B cell (primary cell): Measurements from ENCODE around the gene ASB4. TPM values are rescaled to one million over a fixed set of nuclear protein-coding genes. Genes with fewer than 3 reads are reported as not detected.

Experiments used
- ATAC-seq: fragments of 200-7000 bp; cut with Tn5 transposase; one replicate; pipeline ENCODE4 v1.10.0; 2021; ENCODE audit warnings: low read depth, mild to moderate bottlenecking, moderate number of reproducible peaks, moderate library complexity
- CTCF ChIA-PET: fragments of 350-600 bp; sonication (Branson Sonifier 250); formaldehyde crosslinking; loops from one replicate; lab custom pipeline; 2021; ENCODE audit warnings: antibody characterized with exemption, inconsistent platforms; lab: Charles Lee
- POLR2A ChIA-PET: fragments of 350-600 bp; sonication (Branson Sonifier 250); formaldehyde crosslinking; loops from one replicate; lab custom pipeline; 2021; ENCODE audit warnings: antibody characterized with exemption; lab: Charles Lee
- DNase-seq: peaks from one replicate; pipeline ENCODE4 v3.0.0; 2013
- H2AFZ ChIP-seq: 2 replicates; pipeline ENCODE4 v1.6.1; 2012; ENCODE audit warnings: mild to moderate bottlenecking, low read depth, low read length; ENCODE audit not compliant: insufficient read depth, poor library complexity, severe bottlenecking
- H3K27ac ChIP-seq, 2 donors: 1 replicate in 1 of 2; 2 replicates in 1 of 2; pipeline ENCODE4 v1.5.1; 2012 to 2013; ENCODE audit warnings: low read length in 2 of 2, mild to moderate bottlenecking in 2 of 2, moderate library complexity in 1 of 2
- H3K27me3 ChIP-seq, 4 experiments: fragments of 200-600 bp in 1 of 4; sonication (generic) in 1 of 4; replicated peaks in 1 of 4; 1 replicate in 2 of 4; 2 replicates in 2 of 4; pipeline versions ENCODE4 v1.6.1 to v1.7.0; 2013 to 2016; ENCODE audit warnings: low read length in 3 of 4, mild to moderate bottlenecking in 2 of 4, mixed read lengths in 1 of 4, moderate library complexity in 1 of 4; ENCODE audit not compliant: insufficient read depth in 4 of 4, control insufficient read depth in 3 of 4; ENCODE audit errors: control extremely low read depth in 1 of 4
- H3K36me3 ChIP-seq, 2 experiments: replicated peaks in 1 of 2; 1 replicate in 1 of 2; 2 replicates in 1 of 2; pipeline versions ENCODE4 v1.6.1 to v1.7.1; 2013; ENCODE audit warnings: low read length in 1 of 2; ENCODE audit not compliant: insufficient read depth in 2 of 2, control insufficient read depth in 1 of 2; ENCODE audit errors: control extremely low read depth in 1 of 2, extremely low read depth in 1 of 2
- H3K4me1 ChIP-seq, 2 donors: fragments of 200-600 bp in 1 of 2; sonication (generic) in 1 of 2; 1 replicate in 1 of 2; 2 replicates in 1 of 2; pipeline versions ENCODE4 v1.5.1 to v1.6.1; 2013 to 2017; ENCODE audit warnings: low read length in 2 of 2; ENCODE audit not compliant: control insufficient read depth in 2 of 2, insufficient read depth in 2 of 2
- H3K4me2 ChIP-seq: replicated peaks from 2 replicates; pipeline ENCODE3; 2012; ENCODE audit warnings: mild to moderate bottlenecking, low read depth, low read length; ENCODE audit not compliant: poor library complexity, severe bottlenecking
- H3K4me3 ChIP-seq, 5 experiments: fragments of 200-600 bp in 1 of 5; sonication (generic) in 1 of 5; 1 replicate in 3 of 5; 2 replicates in 2 of 5; pipeline versions ENCODE4 v1.5.1 to v1.7.0; 2011 to 2016; ENCODE audit warnings: low read length in 4 of 5, mild to moderate bottlenecking in 4 of 5, low read depth in 2 of 5, control low read depth in 1 of 5, moderate library complexity in 1 of 5; ENCODE audit not compliant: insufficient read depth in 1 of 5; ENCODE audit errors: control extremely low read depth in 1 of 5, extremely low read depth in 1 of 5
- H3K79me2 ChIP-seq: fragments of 200-600 bp; sonication (generic); one replicate; pipeline ENCODE4 v1.6.0; 2016; ENCODE audit warnings: low read length; ENCODE audit not compliant: control insufficient read depth, insufficient read depth
- H3K9ac ChIP-seq: fragments of 200-600 bp; sonication (generic); 2 replicates; pipeline ENCODE4 v1.6.1; 2017; ENCODE audit warnings: mild to moderate bottlenecking, low read length, moderate library complexity
- H3K9me3 ChIP-seq, 3 donors: one replicate each; pipeline versions ENCODE4 v1.6.1 to v1.7.1; 2013; ENCODE audit warnings: low read length in 2 of 3; ENCODE audit not compliant: control insufficient read depth in 2 of 3, insufficient read depth in 1 of 3; ENCODE audit errors: control extremely low read depth in 1 of 3
- H4K20me1 ChIP-seq: 2 replicates; pipeline ENCODE4 v1.6.0; 2012; ENCODE audit warnings: mild to moderate bottlenecking, low read length; ENCODE audit not compliant: insufficient read depth, control insufficient read depth, poor library complexity, severe bottlenecking
- H3K27ac Mint-ChIP-seq: one replicate; pipeline ENCODE4 v1.8.0; 2021; ENCODE audit warnings: mixed read lengths
- H3K27me3 Mint-ChIP-seq: one replicate; pipeline ENCODE4 v1.8.0; 2021; ENCODE audit warnings: mixed read lengths
- H3K4me1 Mint-ChIP-seq: one replicate; pipeline ENCODE4 v1.8.0; 2021; ENCODE audit warnings: mixed read lengths
- H3K4me3 Mint-ChIP-seq: one replicate; pipeline ENCODE4 v1.8.0; 2021; ENCODE audit warnings: mixed read lengths
- H3K9me3 Mint-ChIP-seq: one replicate; pipeline ENCODE4 v1.8.0; 2022; ENCODE audit warnings: mixed read lengths; ENCODE audit not compliant: insufficient read depth
- EZH2 ChIP-seq: IDR thresholded peaks from 2 replicates; pipeline ENCODE4 v1.6.1; 2012; ENCODE audit warnings: borderline replicate concordance, low read depth, mild to moderate bottlenecking, moderate library complexity, low read length; ENCODE audit not compliant: insufficient read depth, poor library complexity, severe bottlenecking
- WGBS: methylation state at CpG from one replicate; pipeline ENCODE4 v1.1.5; 2013; ENCODE audit warnings: missing lambda C conversion rate; ENCODE audit not compliant: insufficient coverage; 5-methylcytosine and 5-hydroxymethylcytosine counted together
- intact Hi-C: fragments of 100-400 bp; cut with micrococcal nuclease; formaldehyde crosslinking; loops from one replicate; pipeline ENCODE4 v1.10.0; 2022
- polyA plus RNA-seq: library from polyadenylated mRNA; depleted of rRNA; stranded (reverse); fragments of >200 nt; gene quantifications from 2 replicates; pipeline ENCODE4 v1.2.3, GENCODE V29; 2012
- total RNA-seq, 2 donors: library from RNA; stranded (reverse); fragments of 120-200 nt in 1 of 2; gene quantifications; 1 replicate in 1 of 2; 2 replicates in 1 of 2; pipeline versions ENCODE4 v1.2.3 to v1.2.4, GENCODE V29; 2013 to 2022
- TF ChIP-seq, protein P1 (sequence below): fragments of 200-600 bp; IDR thresholded peaks from one replicate; pipeline ENCODE4 v1.8.0; 2022; ENCODE audit warnings: antibody characterized with exemption, mild to moderate bottlenecking

ASB4 gene
- total and polyA plus RNA-seq, 2 donors (not counting 1 experiment from before 2014, with no cell fraction given): not detected

- DNase-seq (no peak), ATAC-seq (no peak)
- H3K9me3 ChIP-seq: no peaks in the 10 kb centered on the region
- intact Hi-C loops: no loop called here
- TF ChIP-seq EZH2: no peak
- TF ChIP-seq, protein P1, sequence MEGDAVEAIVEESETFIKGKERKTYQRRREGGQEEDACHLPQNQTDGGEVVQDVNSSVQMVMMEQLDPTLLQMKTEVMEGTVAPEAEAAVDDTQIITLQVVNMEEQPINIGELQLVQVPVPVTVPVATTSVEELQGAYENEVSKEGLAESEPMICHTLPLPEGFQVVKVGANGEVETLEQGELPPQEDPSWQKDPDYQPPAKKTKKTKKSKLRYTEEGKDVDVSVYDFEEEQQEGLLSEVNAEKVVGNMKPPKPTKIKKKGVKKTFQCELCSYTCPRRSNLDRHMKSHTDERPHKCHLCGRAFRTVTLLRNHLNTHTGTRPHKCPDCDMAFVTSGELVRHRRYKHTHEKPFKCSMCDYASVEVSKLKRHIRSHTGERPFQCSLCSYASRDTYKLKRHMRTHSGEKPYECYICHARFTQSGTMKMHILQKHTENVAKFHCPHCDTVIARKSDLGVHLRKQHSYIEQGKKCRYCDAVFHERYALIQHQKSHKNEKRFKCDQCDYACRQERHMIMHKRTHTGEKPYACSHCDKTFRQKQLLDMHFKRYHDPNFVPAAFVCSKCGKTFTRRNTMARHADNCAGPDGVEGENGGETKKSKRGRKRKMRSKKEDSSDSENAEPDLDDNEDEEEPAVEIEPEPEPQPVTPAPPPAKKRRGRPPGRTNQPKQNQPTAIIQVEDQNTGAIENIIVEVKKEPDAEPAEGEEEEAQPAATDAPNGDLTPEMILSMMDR: no peak
- no peaks in the 10 kb centered on the region for H3K79me2 ChIP-seq
- WGBS: no CpG with 5 or more reads among the region's 2 CpGs
- H3K9me3 Mint-ChIP-seq: no peaks in the 10 kb centered on the region
- H4K20me1 ChIP-seq: no peaks in the 10 kb centered on the region
- H3K4me2 ChIP-seq: no peak overlapping the region
- H3K27me3 ChIP-seq: no peaks in the 10 kb centered on the region
- ChIA-PET CTCF (no interaction called here), POLR2A (no interaction called here)
- no peak overlapping the region for H3K4me3 ChIP-seq
- no peak overlapping the region for H3K27ac ChIP-seq
- H3K4me1 Mint-ChIP-seq: no peaks in the 10 kb centered on the region
- H3K9ac ChIP-seq: no peak overlapping the region
- H2AFZ ChIP-seq: no peak overlapping the region
- H3K27me3 Mint-ChIP-seq: peaks cover 8% of the 10 kb centered on the region
- no peak overlapping the region for H3K27ac Mint-ChIP-seq
- no peaks in the 10 kb centered on the region for H3K36me3 ChIP-seq
- H3K4me3 Mint-ChIP-seq: no peak overlapping the region
- H3K4me1 ChIP-seq: no peaks in the 10 kb centered on the region
Observed at GRCh38 chr7:95560674-95561073, 74.9 kb downstream of the ASB4 start.

DNA sequence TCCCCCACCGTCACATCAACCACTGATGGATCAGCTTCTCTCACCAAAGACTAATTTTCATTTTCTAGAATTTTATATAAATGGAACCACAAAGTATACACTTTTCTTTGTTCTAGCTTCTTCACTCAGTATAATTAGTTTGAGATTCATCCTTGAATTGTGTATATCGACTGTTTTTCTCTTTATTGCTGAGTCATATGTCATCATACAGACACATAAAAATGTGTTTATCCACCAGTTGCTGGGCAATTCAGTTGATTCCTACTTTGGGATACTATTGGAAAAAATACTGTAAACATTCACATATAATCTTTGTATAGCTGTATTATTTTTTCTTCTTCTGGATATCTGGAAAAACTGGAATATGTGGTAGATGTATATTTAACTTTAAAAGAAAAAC, 84.0 kb downstream of the ASB4 start:
- Histone ChIP-seq H3K27ac (no peak overlapping the region), H3K9ac (no peak overlapping the region), H3K36me3 (no peaks in the 10 kb centered on the region), H4K20me1 (no peaks in the 10 kb centered on the region), H3K4me1 (no peaks in the 10 kb centered on the region), H3K9me3 (peaks cover 0 to 3% (median 0%) of the 10 kb centered on the region in 3 donors), H3K27me3 (peaks cover 0 to 5% (median 1%) of the 10 kb centered on the region in 4 experiments), H3K4me3 (no peak overlapping the region), H2AFZ (no peak overlapping the region), H3K4me2 (no peak overlapping the region), H3K79me2 (no peaks in the 10 kb centered on the region)
- no CpG with 5 or more reads among the region's 2 CpGs for WGBS
- Mint-ChIP-seq H3K4me3 (no peak overlapping the region), H3K27me3 (peaks cover 10% of the 10 kb centered on the region), H3K4me1 (no peaks in the 10 kb centered on the region), H3K27ac (no peak overlapping the region), H3K9me3 (no peaks in the 10 kb centered on the region)
- ATAC-seq: no peak
- no peak for DNase-seq
- CTCF ChIA-PET: interaction anchor here (0.8 to 1.2 kb wide), 2 partner anchors 43 to 117 kb away, joined by 3 to 5 read pairs; no protein-coding TSS in a partner anchor
- POLR2A ChIA-PET: no interaction called here
- intact Hi-C loops: no loop called here
- TF ChIP-seq, protein P1: no peak
- no peak for TF ChIP-seq EZH2
